Neural cell (in vitro differentiated cells): Measurements from ENCODE around the gene FAM193A.

Experiments used
- CTCF ChIP-seq: fragments of 450-650 bp; IDR thresholded peaks from 2 replicates; pipeline ENCODE4 v1.5.1; 2014; ENCODE audit warnings: antibody characterized with exemption, mild to moderate bottlenecking, moderate library complexity; ENCODE audit not compliant: poor library complexity, severe bottlenecking
- EZH2 ChIP-seq: fragments of 200-600, 300-800 bp; shearing (Covaris generic), sonication (generic); IDR thresholded peaks from 2 replicates; pipeline ENCODE4 v1.6.1; 2014; ENCODE audit warnings: antibody characterized with exemption, low read length, borderline replicate concordance, mild to moderate bottlenecking; ENCODE audit not compliant: insufficient read depth, poor library complexity, severe bottlenecking
- POLR2AphosphoS5 ChIP-seq: IDR thresholded peaks from 2 replicates; pipeline ENCODE4 v1.6.1; 2012
- REST ChIP-seq: IDR thresholded peaks from 2 replicates; pipeline ENCODE4 v1.6.1; 2012; ENCODE audit warnings: borderline replicate concordance
- SMC3 ChIP-seq: fragments of 450-650 bp; conservative IDR thresholded peaks from 2 replicates; pipeline ENCODE4 v1.6.1; 2014; ENCODE audit warnings: antibody characterized with exemption, mild to moderate bottlenecking, moderate library complexity; ENCODE audit not compliant: poor library complexity

GRCh38 chr4:2642968-2643367, 106.5 kb downstream of the FAM193A start:
- TF ChIP-seq CTCF, result no peak
- TF ChIP-seq EZH2, result no peak
- no peak for TF ChIP-seq SMC3
- TF ChIP-seq REST, result no peak
- no peak for TF ChIP-seq POLR2AphosphoS5
